Activated CD8-positive, alpha-beta memory T cell treated with anti-CD3 and anti-CD28 coated beads for 24 hours (primary cell): ENCODE measurements around the gene SLC12A7.

Experiments used
- DNase-seq: peaks from one replicate; pipeline ENCODE4 v3.0.0-alpha.2; 2020

SLC12A7 gene

GRCh38 chr5:1014781-1015221 is 97.1 kb downstream of the SLC12A7 start:
- no peak for DNase-seq

GRCh38 chr5:1014346-1014745 is 97.5 kb downstream of the SLC12A7 start:
- DNase-seq, result no peak

DNA sequence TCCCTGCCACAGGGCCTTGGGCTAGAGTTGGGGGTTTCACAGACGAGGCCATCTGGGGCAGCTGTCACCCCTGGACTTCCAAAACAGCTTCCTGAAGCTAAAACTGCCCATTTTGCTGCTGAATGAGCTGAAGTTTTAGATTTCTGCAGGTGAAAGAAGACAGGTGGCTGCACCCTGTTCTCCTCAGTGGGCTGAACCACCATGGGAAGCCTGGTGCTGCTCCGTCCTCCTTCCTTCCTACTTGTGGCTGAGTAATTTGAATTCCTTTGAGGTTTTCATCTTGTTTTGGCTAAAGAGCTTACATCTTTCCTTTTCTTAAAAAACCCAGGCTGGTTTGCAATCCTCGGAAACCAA is 97.9 kb downstream of the SLC12A7 start:
- no peak for DNase-seq

- no peak for DNase-seq
Observed at GRCh38 chr5:1013238-1013947, 98.5 kb downstream of the SLC12A7 start.

- no peak for DNase-seq
Observed at GRCh38 chr5:1012900-1013237, 99.0 kb downstream of the SLC12A7 start.

- no peak for DNase-seq
Observed at GRCh38 chr5:1012313-1012841, 99.5 kb downstream of the SLC12A7 start.

DNA sequence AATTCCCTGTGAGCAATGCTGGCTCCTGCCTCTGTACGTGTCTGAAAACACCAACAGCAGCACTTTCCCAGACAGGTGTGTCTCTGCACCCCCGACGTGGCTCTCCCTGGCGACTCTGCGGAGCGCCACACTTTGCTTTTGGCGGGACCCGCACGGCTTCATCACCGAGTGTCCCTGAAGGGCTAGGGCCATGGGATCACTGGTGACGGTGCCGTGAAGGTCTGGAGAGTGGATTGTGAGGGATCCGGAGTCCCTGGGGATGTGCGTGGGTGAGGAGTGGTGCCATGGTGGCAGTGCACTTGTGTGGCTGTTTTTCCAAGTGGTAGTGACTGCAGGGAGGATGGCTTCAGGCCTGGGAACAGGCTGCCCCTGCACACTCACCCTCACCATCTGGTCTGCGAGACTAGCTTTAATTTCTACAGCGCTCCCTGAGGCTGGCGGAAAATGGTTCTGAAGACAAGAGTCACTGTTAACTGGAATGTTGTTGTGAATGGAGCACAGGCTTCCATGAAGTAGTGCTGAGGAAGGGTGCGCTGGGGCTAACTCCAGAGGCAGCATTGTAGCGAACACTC is 100.0 kb downstream of the SLC12A7 start:
- DNase-seq, result no peak

GRCh38 chr5:1011226-1011631 is 100.6 kb downstream of the SLC12A7 start:
- peak; percentile 74 for DNase-seq

DNA sequence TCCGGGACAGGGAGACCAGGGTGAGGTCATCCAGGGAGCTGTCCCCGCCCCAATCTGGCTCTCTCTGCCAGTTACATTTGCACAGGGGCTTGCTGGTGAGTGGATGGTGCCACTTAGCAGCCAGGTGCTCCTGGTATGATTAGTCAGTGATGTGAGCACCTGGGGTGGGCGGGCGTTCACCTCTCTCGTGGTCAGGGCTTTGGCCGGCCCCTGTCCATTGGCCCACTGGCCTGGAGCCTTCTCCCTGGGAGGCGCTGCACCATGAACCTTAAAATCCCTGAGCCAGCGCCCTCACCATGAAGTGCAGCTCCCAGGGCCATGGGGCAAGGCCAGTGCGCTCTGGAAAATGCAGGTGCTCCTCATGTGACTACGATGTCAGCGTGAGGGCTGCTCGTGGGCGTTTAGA is 101.2 kb downstream of the SLC12A7 start:
- DNase-seq, result no peak

GRCh38 chr5:1010181-1010510 is 101.7 kb downstream of the SLC12A7 start:
- DNase-seq, result no peak

DNA sequence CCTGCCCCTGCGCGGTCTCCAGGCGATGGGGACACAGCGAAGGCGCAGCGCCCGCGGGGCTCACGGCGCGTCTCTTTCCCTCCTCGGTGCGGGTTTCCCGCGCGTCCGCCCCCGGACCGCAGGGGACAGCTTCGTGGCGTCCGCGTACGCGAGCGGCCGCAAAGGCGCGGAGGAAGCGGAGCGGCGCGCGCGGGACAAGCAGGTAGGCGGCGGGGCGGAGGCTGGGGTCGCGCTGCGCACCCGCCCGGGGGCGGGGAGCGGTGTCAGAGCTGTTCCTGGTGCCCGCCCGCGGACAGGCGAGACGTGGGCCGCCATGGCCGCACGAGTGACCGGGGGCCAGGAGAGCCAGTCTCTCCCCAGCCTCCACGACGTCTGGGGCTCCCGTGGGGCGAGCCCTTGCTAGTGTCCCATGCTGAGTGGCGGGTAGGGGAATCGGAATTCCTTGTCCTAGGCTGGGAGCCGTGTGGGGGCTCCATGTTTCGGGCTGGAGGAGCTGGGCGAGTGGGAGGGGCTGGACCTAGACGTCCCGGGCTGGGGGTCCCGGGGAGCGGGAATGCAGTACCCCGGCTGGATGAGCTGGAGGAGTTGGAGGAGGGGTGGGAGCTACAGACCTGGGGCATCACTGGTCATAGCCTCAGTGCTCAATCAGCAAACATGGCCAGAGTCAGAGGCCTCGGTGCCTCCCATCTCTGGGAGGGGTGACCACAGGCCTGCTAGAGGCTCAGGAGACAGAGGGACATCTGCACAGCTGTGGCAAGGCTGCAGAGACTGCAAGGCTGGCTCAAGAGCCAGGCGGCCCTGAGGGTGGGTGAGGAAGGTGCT is 102.3 kb downstream of the SLC12A7 start:
- no peak for DNase-seq

GRCh38 chr5:1008451-1009358 is 103.2 kb downstream of the SLC12A7 start, which contains the start of gene NKD2:
NKD2 (plus strand) TSS chr5:1008802; CDS start chr5:1009058, 256 bp downstream.
- peak; percentile 83 for DNase-seq

GRCh38 chr5:1007681-1008450 is 104.0 kb downstream of the SLC12A7 start:
- no peak for DNase-seq

DNA sequence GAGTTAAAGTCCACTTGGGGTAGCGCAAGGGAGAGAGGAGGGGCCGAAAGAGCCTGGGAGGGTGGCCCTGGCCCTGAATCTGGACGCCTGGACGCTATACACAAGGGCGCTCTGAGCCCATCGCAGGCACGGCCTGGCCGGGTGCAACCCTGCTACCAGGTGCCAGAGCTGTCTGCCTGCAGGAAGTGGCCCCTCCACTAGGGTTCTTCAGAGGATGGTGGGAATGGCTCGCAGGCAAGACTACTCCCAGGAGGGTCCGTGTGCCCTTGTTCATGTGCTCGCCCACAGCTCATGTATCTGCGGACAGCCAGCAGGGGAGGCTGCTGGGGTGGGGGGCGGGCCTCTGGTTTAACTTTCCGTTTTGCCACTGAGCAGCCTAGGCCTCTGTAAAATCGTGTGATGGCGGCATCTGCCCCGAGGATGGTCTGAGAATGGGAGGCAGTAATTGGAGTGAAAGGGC is 104.6 kb downstream of the SLC12A7 start:
- DNase-seq, result no peak

DNA sequence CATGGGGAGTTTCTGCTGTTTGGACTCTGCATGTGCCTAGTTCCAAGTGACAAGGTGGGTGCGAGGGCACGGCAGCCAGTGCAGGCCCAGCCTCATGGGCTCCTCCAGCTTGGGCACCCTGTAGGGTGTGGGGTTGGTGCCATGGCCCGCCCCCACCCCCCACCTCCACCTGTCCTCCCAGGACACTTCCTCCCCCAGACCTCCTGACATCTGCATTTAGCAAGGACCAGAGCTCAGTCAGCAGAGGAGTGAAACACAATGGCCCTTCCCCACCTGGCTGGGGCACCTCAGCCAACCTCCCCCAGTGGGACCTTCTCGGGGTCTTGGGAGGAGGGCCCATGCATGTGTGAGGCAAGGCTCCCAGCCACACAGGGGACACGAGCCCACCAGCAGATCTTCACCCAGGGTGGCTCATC is 105.2 kb downstream of the SLC12A7 start:
- no peak for DNase-seq

DNA sequence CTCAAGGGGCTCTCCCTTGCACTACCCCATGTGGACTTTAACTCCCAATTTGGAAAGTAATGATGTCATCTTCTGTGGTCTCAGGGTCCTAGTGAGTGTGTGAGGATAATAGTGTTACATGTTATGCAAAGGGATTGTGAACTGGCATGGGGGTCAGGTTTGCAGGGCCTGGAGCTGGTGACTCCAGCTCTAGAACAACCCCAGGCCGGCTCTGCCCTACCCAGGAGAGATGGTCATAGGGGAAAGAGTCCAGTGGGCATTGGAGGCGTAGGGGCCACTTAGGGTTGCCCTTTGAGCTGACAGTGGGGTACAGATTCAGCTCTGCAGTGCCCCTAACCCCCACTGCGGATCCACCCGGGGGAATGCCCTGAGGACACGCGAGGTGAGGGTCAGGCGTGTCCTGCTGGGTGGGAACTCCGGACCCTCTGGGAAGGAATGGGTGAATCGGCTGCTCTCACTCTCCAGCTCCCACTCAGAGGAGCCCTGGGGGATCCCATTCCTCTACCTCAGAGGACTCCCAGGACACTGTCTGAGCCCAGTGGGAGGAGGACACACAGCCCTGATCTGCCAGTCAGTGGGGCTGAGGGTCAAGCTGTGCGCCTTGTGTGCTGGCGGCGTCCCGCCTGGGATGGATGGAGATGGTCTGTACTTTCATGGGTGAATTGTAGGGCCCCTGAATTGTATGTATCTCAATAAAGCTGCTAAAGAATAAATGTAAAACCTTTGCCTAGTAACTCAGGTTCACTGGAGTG is 105.8 kb downstream of the SLC12A7 start:
- DNase-seq, result no peak

DNA sequence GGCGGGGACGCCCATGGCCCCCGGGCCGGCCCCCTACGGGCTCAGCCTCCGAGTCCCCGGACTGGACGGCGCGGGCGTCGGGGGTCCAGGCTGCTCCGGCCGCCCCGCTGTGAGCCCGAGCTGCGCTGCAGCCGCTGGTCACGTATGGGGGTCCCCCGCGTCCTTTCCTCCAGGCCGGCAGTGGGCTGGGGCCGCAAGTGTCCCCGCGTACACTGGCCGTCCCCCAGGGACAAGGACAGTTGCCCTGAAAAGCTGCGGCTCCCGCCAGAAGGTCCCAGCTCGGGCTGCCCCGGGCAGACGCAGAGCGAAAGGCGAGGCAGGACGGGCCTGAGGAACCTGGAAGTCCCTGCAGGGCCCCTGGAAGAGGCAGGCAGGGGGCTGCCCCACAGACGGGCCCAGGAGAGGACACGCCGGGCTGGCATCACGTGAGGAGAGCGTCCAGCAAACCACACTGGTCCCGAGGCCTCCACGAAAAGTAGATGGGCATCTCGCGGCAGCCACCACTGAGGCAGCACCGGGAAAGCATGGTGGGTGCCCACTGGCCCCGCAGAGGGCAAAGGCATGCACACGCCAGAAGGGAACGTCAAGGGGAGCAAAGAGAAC is 106.5 kb downstream of the SLC12A7 start:
- DNase-seq, result no peak

DNA sequence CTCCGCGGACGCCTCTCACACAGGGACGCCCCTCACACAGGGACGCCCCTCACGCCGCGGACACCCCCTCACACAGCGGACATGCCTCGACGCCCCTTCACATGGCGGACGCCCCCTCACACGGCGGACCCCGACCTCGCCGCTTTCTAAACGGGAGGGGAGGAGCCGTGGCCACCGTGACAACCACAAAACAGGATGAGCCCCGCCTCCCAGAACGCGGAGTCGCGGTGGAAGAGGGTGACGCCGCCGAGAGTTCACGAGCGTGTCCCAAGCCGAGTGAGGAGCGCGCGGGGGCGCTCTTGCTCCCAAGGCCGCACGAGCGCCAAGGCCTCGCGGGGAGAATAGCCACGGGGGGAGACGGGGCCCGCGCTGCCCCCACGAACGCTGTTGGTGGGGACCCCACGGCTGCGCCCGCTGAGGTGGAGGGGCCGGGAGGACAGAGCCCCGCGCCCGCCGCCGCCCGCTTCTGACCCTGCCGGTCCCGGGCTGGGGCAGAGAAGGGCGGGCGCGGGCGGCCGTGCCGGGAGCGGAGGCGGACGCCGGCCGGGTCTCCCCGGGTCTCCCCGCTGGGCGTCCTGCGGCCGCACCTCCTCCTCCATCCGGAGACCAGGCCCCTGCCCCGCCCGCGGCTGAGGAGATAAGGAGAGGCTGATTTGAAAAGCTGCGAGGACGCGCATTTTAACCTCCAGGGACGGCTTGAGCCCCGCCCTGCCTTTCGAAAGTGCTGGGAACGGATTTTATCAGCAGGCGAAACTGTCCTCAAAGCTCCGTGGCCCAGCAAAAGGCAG is 107.2 kb downstream of the SLC12A7 start:
- no peak for DNase-seq

- DNase-seq, result no peak
Observed at GRCh38 chr5:1003296-1003937, 108.4 kb downstream of the SLC12A7 start.
